PC-9 (cell line): ENCODE data around the gene CEP170.
"Not testable (repeated sequence)": the region's sequence is repeated elsewhere in the genome, so short reads cannot be mapped to it uniquely, and the experiment has no call there.

Source experiments
- CTCF ChIP-seq: fragments of 200-600 bp; sonication (generic); conservative IDR thresholded peaks from 2 replicates; pipeline ENCODE4 v1.6.1; 2017; ENCODE audit warnings: mixed run types, antibody characterized with exemption, mild to moderate bottlenecking, moderate library complexity
- EZH2 ChIP-seq: fragments of 200-600 bp; sonication (generic); IDR thresholded peaks from 2 replicates; pipeline ENCODE4 v1.8.0; 2017; ENCODE audit warnings: antibody characterized with exemption, low read depth

DNA sequence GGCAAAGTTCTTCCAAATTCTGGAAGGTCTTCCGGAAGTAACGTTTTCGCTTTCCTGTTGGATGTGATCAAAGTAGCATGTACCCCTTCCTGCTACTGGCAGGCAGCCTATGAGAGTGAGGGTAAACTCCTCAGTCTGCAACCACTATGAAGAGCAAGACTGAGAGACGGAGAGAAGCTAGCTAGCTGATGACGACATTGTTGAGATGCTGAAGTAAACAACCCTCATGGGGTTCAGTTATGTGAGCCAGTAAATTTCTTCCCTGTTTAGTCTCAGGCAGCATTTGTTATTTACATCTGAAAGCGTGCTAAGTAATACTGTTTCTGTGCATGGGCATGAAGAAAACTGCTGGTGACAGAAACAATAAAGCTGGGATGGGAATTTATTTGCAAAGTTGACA is 57.6 kb downstream of the CEP170 start:
- TF ChIP-seq EZH2, CTCF: not testable (repeated sequence)
